ENCODE results near the gene PKLR. TPM values are rescaled to one million over a fixed set of nuclear protein-coding genes. Genes with fewer than 3 reads are reported as not detected.

Gene PKLR
- total RNA-seq, result not detected in 2 replicates
- not detected in 2 replicates for polyA plus RNA-seq
- polyA plus RNA-seq (2012), result not detected in 2 replicates
- not detected in 2 replicates for polyA minus RNA-seq (ENCODE audit: low replicate concordance)

DNA sequence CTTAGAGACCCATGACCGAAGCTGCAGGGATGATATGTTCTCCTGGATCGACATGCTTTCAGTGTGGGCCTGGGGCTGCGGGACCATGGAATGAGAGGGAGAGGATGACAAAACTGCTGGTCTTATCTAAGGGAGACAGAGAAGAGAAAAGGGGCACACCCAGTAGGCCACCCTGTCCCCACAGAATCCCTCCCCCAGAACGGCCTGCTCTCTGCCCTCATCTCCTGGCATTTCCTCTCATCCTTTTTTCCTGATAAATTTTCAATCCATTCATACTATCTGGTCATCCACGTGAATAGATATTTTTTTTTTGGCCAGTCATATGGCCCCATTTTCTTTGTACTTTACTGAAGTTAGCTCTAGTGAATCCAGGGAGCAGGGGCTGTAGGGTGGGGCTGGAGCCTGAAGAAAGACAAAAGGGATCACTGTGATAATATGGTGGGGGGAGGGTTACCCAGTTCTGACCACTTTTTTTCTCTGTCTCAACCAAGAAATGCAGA, at the start of gene PKLR:
Gene PKLR (minus strand): TSS at position 97 of the 500 bp plus-strand sequence. CDS start 43 bp downstream, at position 54.
- H3K79me2 ChIP-seq (ENCODE audit: control insufficient read depth, insufficient read depth, low read length), result no peaks in the 10 kb centered on the region
- H2AFZ ChIP-seq (ENCODE audit: low read length), result no peak within 1 kb of the TSS
- no peak for DNase-seq (ENCODE audit: low read depth in 2 of 2)
- no peaks in the 10 kb centered on the region for H3K36me3 ChIP-seq (ENCODE audit: control insufficient read depth, insufficient read depth, low read length)
- H3K9ac ChIP-seq (ENCODE audit: insufficient read depth, low read length), result no peak within 1 kb of the TSS
- H3K4me3 ChIP-seq (replicated peaks in 1 of 4; ENCODE audit: control extremely low read depth in 1 of 4, insufficient read depth in 1 of 4, low read depth in 3 of 4, low read length in 4 of 4), result no peak within 1 kb of the TSS
- H4K20me1 ChIP-seq (ENCODE audit: control insufficient read depth, extremely low read depth, insufficient read depth, low read length), result no peaks in the 10 kb centered on the region
- H3K4me1 ChIP-seq (ENCODE audit: control insufficient read depth, extremely low read depth, insufficient read depth, low read length), result no peaks in the 10 kb centered on the region
- H3K27me3 ChIP-seq (ENCODE audit: control insufficient read depth, insufficient read depth, low read length), result peaks cover 12% of the 10 kb centered on the region
- no peak within 1 kb of the TSS for H3K27ac ChIP-seq (ENCODE audit: insufficient read depth, low read length)
- TF ChIP-seq CTCF (conservative IDR thresholded peaks at IDR 0.05 in 1 of 2, IDR thresholded peaks at IDR 0.05 in 1 of 2; ENCODE audit: low read depth in 1 of 2, low read length in 2 of 2) (no peak), EZH2 (IDR thresholded peaks at IDR 0.05; ENCODE audit: low read length, missing control alignments) (no peak)
- H3K9me3 ChIP-seq (ENCODE audit: control insufficient read depth, insufficient read depth, low read depth, low read length), result no peaks in the 10 kb centered on the region
- no peak within 1 kb of the TSS for H3K4me2 ChIP-seq (ENCODE audit: extremely low read depth, insufficient read depth, low read length)

DNA sequence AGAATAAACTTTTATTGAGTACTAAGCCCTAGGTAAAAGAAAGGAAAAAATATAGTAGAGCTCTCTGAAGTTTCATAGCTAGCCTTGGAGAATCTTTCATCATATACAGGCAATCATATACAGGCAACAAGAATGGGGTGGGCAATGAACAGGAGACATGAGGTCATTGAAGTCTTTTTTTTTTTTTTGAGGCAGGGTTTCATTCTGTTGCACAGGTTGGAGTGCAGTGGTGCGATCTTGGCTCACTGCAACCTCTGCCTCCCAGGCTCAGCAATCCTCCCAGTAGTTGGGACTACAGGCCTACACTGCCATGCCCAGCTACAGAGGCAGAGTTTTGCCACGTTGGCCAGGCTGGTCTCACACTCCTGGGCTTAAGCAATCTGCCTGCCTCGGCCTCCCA, 41.6 kb upstream of the PKLR start:
- Histone ChIP-seq H2AFZ (ENCODE audit: low read length) (no peak overlapping the region), H3K9me3 (ENCODE audit: control insufficient read depth, insufficient read depth, low read depth, low read length) (no peaks in the 10 kb centered on the region), H3K27me3 (ENCODE audit: control insufficient read depth, insufficient read depth, low read length) (no peaks in the 10 kb centered on the region), H3K4me3 (replicated peaks in 1 of 4; ENCODE audit: control extremely low read depth in 1 of 4, insufficient read depth in 1 of 4, low read depth in 3 of 4, low read length in 4 of 4) (no peak overlapping the region), H3K36me3 (ENCODE audit: control insufficient read depth, insufficient read depth, low read length) (peaks cover 17% of the 10 kb centered on the region), H3K27ac (ENCODE audit: insufficient read depth, low read length) (no peak overlapping the region), H3K79me2 (ENCODE audit: control insufficient read depth, insufficient read depth, low read length) (no peaks in the 10 kb centered on the region), H3K9ac (ENCODE audit: insufficient read depth, low read length) (no peak overlapping the region), H3K4me1 (ENCODE audit: control insufficient read depth, extremely low read depth, insufficient read depth, low read length) (no peaks in the 10 kb centered on the region), H4K20me1 (ENCODE audit: control insufficient read depth, extremely low read depth, insufficient read depth, low read length) (no peaks in the 10 kb centered on the region), H3K4me2 (ENCODE audit: extremely low read depth, insufficient read depth, low read length) (no peak overlapping the region)
- no peak for DNase-seq (ENCODE audit: low read depth in 2 of 2)
- no peak for TF ChIP-seq CTCF (conservative IDR thresholded peaks at IDR 0.05 in 1 of 2, IDR thresholded peaks at IDR 0.05 in 1 of 2; ENCODE audit: low read depth in 1 of 2, low read length in 2 of 2)

DNA sequence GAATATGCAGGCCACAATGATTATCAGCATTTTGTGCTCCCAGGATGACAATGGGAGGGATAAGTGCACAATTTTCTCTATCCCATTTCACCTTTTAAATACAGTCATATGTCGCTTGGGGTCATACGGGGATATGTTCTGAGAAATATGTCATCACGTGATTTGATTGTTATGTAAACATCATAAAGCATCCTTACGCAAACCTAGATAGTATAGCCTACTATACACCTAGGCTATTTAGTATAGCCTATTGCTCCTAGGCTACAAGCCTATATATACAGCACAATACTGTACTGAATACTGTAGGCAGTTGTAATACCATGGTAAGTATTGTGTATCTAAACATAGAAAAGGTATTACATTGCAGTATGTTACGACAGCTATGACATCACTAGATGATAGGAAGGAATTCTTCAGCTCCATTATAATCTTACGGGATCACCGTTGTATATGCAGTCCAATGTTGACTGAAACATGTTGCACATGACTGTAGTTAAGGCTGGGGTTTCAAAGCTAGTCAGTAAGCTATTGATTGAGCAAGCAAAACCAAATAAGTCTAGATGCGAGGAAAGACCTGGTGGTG, 38.4 kb upstream of the PKLR start:
- H3K36me3 ChIP-seq (ENCODE audit: control insufficient read depth, insufficient read depth, low read length), result peaks cover 12% of the 10 kb centered on the region

More for the DNA sequence above, 38.4 kb upstream of the PKLR start:
- Histone ChIP-seq H4K20me1 (ENCODE audit: control insufficient read depth, extremely low read depth, insufficient read depth, low read length) (no peaks in the 10 kb centered on the region), H3K9ac (ENCODE audit: insufficient read depth, low read length) (no peak overlapping the region), H3K4me1 (ENCODE audit: control insufficient read depth, extremely low read depth, insufficient read depth, low read length) (no peaks in the 10 kb centered on the region), H3K9me3 (ENCODE audit: control insufficient read depth, insufficient read depth, low read depth, low read length) (no peaks in the 10 kb centered on the region), H3K27me3 (ENCODE audit: control insufficient read depth, insufficient read depth, low read length) (no peaks in the 10 kb centered on the region), H3K4me3 (replicated peaks in 1 of 4; ENCODE audit: control extremely low read depth in 1 of 4, insufficient read depth in 1 of 4, low read depth in 3 of 4, low read length in 4 of 4) (no peak overlapping the region), H2AFZ (ENCODE audit: low read length) (no peak overlapping the region), H3K27ac (ENCODE audit: insufficient read depth, low read length) (no peak overlapping the region), H3K79me2 (ENCODE audit: control insufficient read depth, insufficient read depth, low read length) (no peaks in the 10 kb centered on the region), H3K4me2 (ENCODE audit: extremely low read depth, insufficient read depth, low read length) (no peak overlapping the region)
- TF ChIP-seq CTCF (conservative IDR thresholded peaks at IDR 0.05 in 1 of 2, IDR thresholded peaks at IDR 0.05 in 1 of 2; ENCODE audit: low read depth in 1 of 2, low read length in 2 of 2) (no peak), EZH2 (IDR thresholded peaks at IDR 0.05; ENCODE audit: low read length, missing control alignments) (no peak)
- DNase-seq (ENCODE audit: low read depth in 2 of 2), result peak in 1 of 2 donors; percentile 33
